Mucosa of descending colon (tissue), 3 donors: ENCODE data around the gene TANK. TPM values are rescaled to one million over a fixed set of nuclear protein-coding genes. Genes with fewer than 3 reads are reported as not detected.
"Not testable (repeated sequence)": the region's sequence is repeated elsewhere in the genome, so short reads cannot be mapped to it uniquely, and the experiment has no call there.

Source experiments
- ATAC-seq: fragments of 200-7000 bp; cut with Tn5 transposase; one replicate; pipeline ENCODE4 v1.9.1; 2020; ENCODE audit warnings: mild to moderate bottlenecking, moderate library complexity
- DNase-seq, 3 donors: peaks; one replicate each; pipeline ENCODE4 v3.0.0-alpha.2; 2020
- H3K36me3 ChIP-seq: fragments of 200-600 bp; one replicate; pipeline ENCODE4 v1.8.0; 2021; ENCODE audit warnings: low read depth, mild to moderate bottlenecking
- H3K4me1 ChIP-seq: fragments of 200-600 bp; one replicate; pipeline ENCODE4 v1.8.0; 2021; ENCODE audit warnings: low read depth, mild to moderate bottlenecking
- H3K4me3 ChIP-seq: fragments of 200-600 bp; one replicate; pipeline ENCODE4 v1.8.0; 2021; ENCODE audit warnings: mild to moderate bottlenecking
- H3K9me3 ChIP-seq: fragments of 200-600 bp; one replicate; pipeline ENCODE4 v1.8.0; 2021; ENCODE audit warnings: mild to moderate bottlenecking
- intact Hi-C, 2 donors: fragments of 100-400 bp; cut with DNase I in 1 of 2; cut with micrococcal nuclease in 1 of 2; formaldehyde crosslinking; loops; one replicate each; pipeline versions ENCODE4 v1.11.0 to v1.11.1; 2022; cut with DNase I, micrococcal nuclease
- total RNA-seq, 3 donors: library from RNA; stranded (reverse); fragmentation: NEBNext Ultra II Directional in 2 of 3; extraction: Animal tissue kit (Norgen Biotek cat#: 25700) in 2 of 3; gene quantifications; one replicate each; pipeline versions ENCODE4 v1.2.1 to v1.2.4, GENCODE V29; 2021 to 2023
- TF ChIP-seq, protein P1 (sequence below): fragments of 200-600 bp; IDR thresholded peaks from one replicate; pipeline ENCODE4 v1.8.0; 2022; ENCODE audit warnings: antibody characterized with exemption, mild to moderate bottlenecking
- donor health status: DM: no; HTN: no; CAD: no; lungs with moderate emphysema.
- donor health status: DM: no; HTN: no; CAD: no.
- donor health status: DM: no; HTN: yes; CAD: no.

The TANK gene
- total RNA-seq, 3 donors from 2014 or later: 57.2 to 77.6 (median 57.2) TPM

DNA sequence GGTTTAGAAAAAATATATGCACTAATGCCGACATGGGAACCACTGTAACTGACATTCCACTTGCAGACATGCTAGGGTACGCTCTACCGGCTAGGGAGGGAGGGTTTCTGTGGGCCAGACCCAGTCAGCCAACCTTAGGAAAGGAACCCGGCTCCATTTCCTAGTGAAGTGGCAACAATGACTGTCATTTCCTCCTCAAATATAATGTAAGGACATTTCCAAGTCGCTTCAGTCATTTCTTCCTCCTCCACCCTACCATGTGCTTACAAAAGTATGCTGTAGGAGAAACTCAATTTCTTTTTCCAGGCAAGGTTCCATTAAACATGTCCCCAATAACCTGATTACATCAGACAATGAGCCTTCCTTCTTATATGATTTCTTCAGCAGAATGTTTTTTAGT lies 83.7 kb downstream of the TANK start:
- TF ChIP-seq, protein P1, sequence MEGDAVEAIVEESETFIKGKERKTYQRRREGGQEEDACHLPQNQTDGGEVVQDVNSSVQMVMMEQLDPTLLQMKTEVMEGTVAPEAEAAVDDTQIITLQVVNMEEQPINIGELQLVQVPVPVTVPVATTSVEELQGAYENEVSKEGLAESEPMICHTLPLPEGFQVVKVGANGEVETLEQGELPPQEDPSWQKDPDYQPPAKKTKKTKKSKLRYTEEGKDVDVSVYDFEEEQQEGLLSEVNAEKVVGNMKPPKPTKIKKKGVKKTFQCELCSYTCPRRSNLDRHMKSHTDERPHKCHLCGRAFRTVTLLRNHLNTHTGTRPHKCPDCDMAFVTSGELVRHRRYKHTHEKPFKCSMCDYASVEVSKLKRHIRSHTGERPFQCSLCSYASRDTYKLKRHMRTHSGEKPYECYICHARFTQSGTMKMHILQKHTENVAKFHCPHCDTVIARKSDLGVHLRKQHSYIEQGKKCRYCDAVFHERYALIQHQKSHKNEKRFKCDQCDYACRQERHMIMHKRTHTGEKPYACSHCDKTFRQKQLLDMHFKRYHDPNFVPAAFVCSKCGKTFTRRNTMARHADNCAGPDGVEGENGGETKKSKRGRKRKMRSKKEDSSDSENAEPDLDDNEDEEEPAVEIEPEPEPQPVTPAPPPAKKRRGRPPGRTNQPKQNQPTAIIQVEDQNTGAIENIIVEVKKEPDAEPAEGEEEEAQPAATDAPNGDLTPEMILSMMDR: no peak
- no peaks in the 10 kb centered on the region for H3K36me3 ChIP-seq
- H3K4me1 ChIP-seq: no peaks in the 10 kb centered on the region
- H3K4me3 ChIP-seq: no peak overlapping the region
- DNase-seq (no peak), ATAC-seq (peak; percentile 43)
- H3K9me3 ChIP-seq: no peaks in the 10 kb centered on the region
- intact Hi-C loops: no loop called here

DNA sequence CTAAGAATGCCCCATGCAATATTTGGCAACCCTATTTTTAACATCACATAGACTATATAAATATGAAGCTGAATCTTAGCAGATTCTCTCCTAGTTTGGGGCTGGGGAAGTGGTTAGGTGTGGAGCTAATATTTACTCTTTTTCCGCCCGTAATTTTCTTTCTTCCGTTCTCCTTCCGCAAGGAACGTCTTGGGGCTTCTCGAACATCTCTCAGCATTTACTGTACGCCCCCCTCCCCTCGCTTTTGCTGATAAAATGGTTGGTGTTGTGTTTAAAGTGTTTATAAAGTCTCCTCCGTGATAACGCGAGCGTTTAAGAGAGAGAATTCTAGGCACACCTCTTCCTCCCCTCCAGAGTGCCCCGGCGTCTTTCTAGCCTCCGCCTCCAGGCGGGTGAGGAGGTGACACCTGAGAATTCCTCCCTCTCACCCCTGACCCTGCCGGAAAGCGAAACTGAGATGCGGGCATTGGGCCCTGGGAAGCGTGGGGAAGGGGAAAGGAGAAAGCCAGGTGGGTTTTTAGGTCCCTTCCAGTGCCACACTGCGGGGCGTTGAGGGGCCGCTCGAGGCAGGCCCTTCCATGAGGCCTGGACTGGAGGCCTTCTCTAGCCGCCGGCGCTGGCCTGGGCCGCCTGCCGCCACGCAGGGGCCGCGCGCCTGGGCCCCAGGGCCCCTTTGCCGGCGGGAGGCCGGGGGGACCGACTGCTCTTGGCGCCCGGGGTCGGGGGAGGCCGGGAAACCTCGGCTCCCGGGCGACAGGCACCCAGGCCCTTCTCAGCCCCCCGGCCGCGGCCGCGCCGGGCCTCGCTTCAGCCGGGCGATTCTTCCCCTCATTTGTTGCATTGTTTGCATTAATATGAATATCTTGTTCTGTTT lies 84.4 kb downstream of the TANK start:
- H3K4me1 ChIP-seq, H3K9me3 ChIP-seq, intact Hi-C loops, H3K36me3 ChIP-seq: not testable (repeated sequence)
- ATAC-seq (peak; percentile 99), DNase-seq (peak; percentile 71 to 80 (median 79))
- peak overlapping the region; percentile 29 for H3K4me3 ChIP-seq

DNA sequence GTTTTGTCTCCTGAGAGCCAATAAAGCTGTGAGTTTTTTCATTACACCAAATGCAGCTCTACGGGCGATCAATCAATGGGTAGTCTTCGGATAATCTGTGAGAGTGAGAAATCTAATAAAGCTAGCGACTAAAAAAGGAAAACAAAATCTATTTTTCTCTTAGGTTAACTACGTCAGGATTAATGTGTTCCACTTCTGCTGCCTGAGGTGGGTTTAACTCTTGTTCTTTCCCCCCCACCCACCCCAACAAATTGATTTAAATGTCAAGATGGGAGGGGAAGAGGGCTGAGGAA lies 85.0 kb downstream of the TANK start:
- DNase-seq: no peak
- no peaks in the 10 kb centered on the region for H3K4me1 ChIP-seq
- no peaks in the 10 kb centered on the region for H3K9me3 ChIP-seq
- ATAC-seq: no peak
- TF ChIP-seq, protein P1: no peak
- H3K36me3 ChIP-seq: no peaks in the 10 kb centered on the region
- intact Hi-C loops: no loop called here
- peak overlapping the region; percentile 29 for H3K4me3 ChIP-seq

DNA sequence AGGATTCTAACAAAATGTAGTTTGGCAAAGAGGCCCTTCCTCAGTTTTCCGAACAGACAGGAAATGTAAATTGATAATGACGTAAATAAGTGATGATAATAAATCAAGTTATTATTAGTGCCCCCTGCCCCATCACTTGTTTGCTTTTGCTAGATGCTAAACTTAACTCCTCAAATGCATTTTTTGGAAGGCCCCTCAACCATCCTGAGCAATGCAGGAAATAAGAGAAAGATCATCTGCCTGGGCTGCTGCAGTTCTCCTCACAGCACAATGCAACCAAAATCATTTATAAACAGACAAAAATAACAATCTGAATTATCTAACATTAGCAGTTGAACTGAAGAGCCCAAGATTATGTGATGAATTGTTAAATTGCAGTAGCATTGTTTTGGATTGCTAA lies 85.4 kb downstream of the TANK start:
- Histone ChIP-seq H3K4me1 (no peaks in the 10 kb centered on the region), H3K4me3 (no peak overlapping the region), H3K36me3 (no peaks in the 10 kb centered on the region), H3K9me3 (no peaks in the 10 kb centered on the region)
- intact Hi-C loops: no loop called here
- ATAC-seq (no peak), DNase-seq (no peak)
- TF ChIP-seq, protein P1: no peak

DNA sequence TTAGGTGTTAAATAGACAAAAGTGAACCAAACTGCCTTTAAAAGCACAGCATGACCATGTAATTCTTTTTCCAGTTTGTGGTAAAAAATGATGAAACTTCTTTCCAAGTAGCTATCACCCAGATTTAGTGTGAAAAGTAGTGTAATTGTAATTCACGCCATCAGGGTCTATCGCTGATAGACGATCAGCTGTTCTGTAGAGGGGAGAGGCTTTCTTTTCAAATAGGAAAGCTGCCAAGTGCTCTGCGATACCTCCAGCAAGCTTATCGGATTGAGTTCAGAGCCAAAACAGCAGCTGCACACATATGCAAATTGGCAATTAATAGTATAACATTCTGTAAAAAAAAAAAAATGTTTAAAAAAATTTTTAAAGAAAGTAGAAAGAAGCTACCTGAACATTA lies 86.1 kb downstream of the TANK start:
- intact Hi-C loops: no loop called here
- no peaks in the 10 kb centered on the region for H3K36me3 ChIP-seq

DNA sequence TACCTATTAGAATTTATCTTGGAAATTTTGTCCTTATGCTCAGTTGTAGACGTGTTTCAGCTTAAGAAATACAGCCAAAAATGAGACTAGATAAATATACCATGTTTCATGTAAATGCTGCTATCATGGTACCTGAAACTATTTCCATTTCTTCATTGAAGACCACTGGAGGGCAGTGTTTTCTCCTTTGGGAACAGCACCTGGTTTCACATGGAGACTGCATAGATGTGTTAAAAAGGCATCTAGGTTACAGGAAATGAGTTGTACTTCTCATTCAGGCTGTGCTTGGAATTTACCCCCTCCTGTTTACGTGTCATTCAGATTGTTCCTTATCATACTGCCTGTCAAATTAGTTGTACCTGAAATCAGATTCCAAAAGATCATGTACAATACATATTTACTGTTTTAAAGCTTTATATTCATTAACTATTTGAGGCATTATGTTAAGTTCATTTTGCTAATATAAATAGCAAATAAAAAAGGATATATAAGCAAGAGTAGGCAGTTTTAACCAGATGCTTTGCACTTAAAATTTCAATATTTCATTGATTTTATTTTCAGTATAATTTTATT lies 90.7 kb downstream of the TANK start:
- no peaks in the 10 kb centered on the region for H3K4me1 ChIP-seq
- no peaks in the 10 kb centered on the region for H3K9me3 ChIP-seq
- no peaks in the 10 kb centered on the region for H3K36me3 ChIP-seq
- no peak overlapping the region for H3K4me3 ChIP-seq
- DNase-seq: peak in 1 of 3 donors; percentile 57
- ATAC-seq: peak; percentile 94
- TF ChIP-seq, protein P1: no peak
- intact Hi-C loops: no loop called here

More for the DNA sequence above, 86.1 kb downstream of the TANK start:
- Histone ChIP-seq H3K9me3 (no peaks in the 10 kb centered on the region), H3K4me1 (no peaks in the 10 kb centered on the region), H3K4me3 (no peak overlapping the region)
- ATAC-seq: no peak
- TF ChIP-seq, protein P1: no peak
- no peak for DNase-seq
